Neural progenitor cell (in vitro differentiated cells): Measurements from ENCODE around the gene PSME3IP1.

Experiments used
- CTCF ChIP-seq: fragments of 200-600 bp; sonication (generic); IDR thresholded peaks from 2 replicates; pipeline ENCODE4 v1.5.1; 2017; ENCODE audit warnings: antibody characterized with exemption, mild to moderate bottlenecking
- EZH2 ChIP-seq: fragments of 200-600 bp; sonication (generic); IDR thresholded peaks from 2 replicates; pipeline ENCODE4 v1.6.1; 2017; ENCODE audit warnings: antibody characterized with exemption, mild to moderate bottlenecking, moderate library complexity

- TF ChIP-seq CTCF (no peak), EZH2 (no peak)
Observed at GRCh38 chr16:57127836-57128235, 58.0 kb downstream of the PSME3IP1 start.
